HG03135 (cell line): ENCODE data around the gene TMIGD1.

ENCODE experiments used
- ATAC-seq: cut with Tn5 transposase; IDR thresholded peaks from one replicate; pipeline ENCODE4 v1.9.1; 2021; ENCODE audit warnings: mild to moderate bottlenecking, moderate library complexity; ENCODE audit not compliant: unreplicated experiment

TMIGD1 gene

DNA sequence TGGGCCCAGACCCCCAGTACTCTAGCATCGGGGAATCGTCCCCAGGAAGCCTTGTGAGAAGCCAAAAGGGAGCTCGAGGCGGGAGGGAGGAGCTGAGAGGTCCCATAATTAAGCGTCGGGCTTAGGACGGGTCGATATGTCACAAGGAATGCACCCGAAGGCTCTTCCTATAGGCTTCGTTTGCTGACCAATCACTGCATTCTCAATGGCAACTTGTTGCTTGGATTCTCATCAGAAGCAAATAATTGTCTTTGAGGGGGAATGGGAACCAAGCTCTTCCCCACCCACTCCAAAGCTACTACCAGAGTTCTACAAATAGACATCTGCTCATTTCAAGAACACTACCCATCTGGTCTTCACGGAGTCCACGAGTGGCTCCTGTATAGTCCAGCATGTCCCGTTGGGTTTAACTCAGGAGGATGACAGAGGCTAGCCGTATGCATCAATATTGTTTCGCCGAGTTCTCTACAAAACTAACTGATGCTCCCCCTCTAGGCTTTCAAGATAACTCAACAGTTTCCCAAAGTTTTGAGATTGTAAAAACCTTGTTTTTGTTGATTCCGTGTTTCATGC lies 41.5 kb downstream of the TMIGD1 start:
- ATAC-seq: no peak

DNA sequence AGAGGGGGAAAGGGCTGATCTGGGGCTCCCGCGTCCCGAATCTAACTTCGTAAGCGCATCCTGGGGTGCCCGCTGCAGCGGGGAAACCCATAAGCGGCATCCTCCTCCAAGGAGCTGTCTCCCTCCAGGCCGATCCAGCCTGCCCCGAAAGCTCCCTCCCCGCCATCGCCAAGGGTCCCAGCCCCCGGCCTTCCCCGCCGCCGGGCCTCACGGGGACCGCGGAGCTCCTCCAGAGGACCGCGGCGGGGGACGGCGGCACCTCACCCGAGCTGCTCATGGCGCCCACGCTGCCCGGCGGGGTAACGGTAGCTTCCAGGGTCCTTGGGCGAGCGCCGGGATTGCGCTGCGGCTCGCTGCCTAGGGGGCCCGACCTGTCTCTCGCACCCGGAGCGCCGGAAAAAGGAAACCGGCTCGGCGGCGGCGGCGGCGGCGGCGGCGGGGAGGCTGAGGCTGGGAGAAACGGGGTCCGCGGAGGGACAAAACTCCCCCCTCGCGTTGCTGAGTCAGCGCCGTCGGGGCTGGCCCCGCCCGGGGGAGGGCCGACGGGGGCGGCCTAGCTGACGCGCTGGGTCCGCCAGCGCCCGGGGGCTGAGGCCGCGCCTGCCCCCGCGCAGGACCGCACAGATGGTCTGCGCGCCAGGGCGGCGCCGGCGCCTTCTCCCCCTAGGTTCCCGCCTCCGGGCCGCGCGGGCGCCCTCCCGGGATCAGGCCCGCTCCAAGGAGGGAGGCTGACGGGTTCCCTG lies 42.1 kb downstream of the TMIGD1 start, which contains the start of gene BLMH:
Gene BLMH (minus strand): TSS at position 402 of the 743 bp plus-strand sequence. CDS start 125 bp downstream, at position 277.
- peak; percentile 61 for ATAC-seq

DNA sequence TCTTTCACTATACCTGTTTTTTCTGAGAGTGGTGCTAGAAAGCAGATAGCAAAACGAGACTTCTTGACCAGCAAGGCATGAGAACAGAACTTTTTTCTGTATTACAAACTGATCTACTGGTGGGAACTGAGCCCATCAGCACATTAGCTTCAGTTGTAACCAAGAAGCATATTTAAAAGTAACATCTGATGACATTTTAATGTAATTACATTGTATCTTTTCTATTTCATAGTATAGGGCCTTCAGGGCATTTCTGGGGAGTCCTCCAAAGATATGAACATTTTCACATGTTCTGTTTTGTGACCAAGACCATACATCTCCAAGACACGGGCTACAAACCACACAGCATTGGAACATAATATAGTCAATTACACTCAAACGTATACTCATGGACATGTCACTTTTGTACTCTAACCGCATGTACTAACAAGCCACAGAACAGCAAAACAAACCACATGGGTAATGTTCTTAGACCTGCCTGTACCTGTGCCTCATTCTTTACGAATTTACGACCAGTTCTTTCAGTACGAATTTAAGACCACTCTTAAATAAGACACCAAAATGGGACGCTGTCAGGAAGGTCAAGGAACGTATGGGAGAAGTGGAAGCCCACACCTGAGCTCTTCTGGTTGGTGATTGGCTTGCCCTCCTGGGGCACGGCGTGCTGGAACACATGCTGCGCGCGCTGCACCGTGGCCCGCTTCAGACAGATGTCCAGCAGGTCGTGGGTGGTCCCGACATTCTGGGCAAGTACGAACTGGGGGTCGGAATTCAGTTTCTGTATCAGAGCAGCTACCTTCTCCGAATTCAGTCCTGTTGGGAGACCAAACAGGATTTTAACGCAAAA lies 42.9 kb downstream of the TMIGD1 start:
- peak; percentile 43 for ATAC-seq

DNA sequence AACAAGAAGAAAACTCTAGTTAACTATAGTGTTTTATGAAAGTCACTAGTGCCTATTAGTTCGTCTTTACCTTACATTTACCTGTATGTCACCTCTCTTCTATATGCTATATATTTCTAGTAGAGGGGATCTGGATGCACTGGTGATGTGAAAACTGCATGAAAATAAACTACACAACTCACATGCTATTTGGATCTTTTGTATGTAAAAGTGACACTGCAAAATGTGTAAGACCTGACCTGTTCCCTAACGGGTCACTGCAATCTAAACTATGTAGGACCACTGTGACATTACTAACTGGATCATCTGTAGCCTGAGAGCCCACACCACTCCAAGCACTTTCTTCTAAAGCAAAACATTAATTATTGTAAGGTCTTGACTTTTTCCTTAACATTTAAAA lies 43.8 kb downstream of the TMIGD1 start:
- no peak for ATAC-seq

DNA sequence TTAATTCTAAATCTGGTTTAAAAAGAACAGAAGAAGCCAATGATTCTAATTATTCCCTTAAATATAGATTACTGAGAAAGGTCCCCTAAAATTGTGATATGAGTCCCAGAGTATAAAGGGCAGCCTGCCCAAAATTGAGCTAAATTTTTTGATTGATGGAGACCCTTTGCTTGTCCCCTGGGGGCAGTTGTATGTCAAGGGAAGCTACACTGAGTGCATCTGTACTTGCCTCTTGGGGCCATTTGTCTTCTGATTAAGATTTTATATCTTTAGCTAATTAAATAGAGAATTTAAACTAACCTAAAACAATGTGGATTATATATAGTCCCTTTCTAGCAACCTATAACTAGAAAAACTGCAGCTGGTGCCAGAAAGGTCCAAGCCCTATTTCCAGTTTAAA lies 54.7 kb downstream of the TMIGD1 start:
- no peak for ATAC-seq

DNA sequence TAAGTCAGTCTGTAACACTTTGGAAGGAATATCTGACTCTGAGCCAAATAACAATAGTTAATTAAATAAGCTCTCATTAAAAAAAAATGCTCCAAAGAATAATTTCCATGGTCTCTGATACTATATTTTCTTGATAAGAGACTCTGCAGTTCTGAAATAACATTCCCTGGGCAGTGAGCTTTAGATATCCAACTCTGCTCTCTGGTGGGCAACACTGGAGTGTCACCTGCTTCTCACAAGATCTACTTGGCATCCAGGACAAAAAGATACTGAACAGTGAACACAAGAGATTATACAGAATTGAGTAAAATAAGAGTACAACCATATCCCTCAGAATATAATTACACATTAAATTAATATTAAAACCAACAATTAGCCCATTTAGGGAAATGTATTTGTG lies 55.8 kb downstream of the TMIGD1 start:
- ATAC-seq: no peak

DNA sequence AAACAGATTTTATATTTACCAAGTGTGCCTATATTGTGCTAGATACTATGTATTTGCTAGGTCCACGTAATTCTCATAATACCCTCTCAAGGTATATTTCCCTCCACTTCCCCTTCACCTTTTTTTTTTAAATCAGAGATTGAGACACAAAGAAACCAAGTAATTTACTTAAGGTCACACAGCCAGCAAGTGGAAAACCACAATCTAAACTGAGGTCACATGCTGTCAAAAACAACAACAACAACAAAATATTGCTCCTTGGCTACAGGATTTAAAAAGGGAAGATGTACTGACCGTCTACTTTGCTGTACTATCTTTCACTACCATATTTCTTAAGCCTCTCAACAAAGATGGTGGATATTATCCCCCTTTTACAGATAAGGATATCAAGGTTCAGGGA lies 57.9 kb downstream of the TMIGD1 start:
- ATAC-seq: no peak

DNA sequence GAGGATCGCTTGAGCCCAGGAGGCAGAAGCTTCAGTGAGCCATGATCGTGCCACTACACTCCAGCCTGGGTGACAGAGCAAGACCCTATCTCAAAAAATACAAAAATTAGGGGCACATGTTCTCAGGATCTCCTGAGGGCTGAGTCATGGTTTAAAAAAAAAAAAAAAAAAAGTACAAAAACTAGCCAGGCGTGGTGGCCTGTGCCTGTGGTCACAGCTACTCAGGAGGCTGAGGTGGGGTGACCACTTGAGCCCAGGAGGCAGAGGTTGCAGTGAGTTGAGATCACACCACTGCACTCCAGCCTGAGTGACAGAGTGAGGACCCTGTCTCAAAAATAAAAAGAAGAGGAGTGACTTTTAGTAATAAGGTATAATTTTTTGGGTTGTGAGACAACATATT lies 59.0 kb downstream of the TMIGD1 start:
- no peak for ATAC-seq

DNA sequence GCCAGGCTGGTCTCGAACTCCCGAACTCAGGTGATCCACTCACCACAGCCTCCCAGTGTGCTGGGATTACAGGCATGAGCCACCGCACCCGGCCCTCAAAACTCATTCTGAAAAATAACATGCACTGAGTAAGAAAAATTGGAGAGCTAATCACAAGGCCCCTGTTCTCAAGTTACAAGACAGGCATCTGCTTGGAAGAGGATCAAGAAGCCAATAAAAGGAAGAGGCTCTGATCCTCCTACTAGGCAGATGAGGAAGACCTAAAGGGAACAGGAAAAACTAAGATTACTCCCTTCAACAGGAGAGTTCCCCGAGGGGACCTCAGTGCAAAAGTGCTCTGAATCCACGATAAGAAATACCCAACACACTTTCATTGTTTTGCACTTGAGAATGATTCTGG lies 60.5 kb downstream of the TMIGD1 start:
- ATAC-seq: no peak

DNA sequence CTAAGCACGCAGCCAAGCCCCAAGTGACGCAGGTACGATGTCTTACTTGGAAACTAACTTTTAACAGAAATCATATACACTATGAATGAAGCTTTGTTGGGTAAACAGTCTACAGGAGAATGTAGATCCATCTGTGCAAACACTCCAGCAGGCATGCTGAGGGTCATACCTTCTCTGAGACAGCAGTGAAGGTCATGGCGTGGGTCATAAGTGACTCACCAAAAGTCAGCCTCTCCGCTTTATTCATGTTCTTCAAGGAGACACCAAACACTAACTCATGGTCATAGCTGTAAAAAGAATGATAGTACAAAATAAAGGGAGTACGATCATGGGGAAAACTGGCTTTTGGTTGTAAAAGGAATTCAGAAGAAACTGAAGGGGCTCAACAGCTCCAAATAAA lies 62.8 kb downstream of the TMIGD1 start:
- ATAC-seq: no peak

DNA sequence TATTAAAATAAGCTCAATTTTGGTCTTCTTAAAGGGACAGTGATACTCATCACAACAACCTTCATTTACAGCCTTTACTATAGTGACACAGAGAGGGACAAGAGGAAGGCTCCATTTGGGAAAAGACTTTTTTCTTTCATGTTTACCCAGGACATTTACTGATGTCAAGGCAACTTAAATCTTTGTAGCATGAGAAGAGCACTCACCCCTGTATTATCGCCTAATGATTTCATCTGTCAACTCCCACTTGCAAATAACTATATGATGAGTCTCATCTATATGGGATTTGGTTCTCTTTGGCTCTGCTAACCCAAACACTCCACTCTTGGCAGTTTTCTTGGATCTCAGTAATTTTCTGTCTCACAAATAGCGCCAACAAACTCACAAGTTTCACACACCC lies 66.2 kb downstream of the TMIGD1 start:
- no peak for ATAC-seq
